HepG2 (cell line): Measurements from ENCODE around the gene GINS2. TPM values are rescaled to one million over a fixed set of nuclear protein-coding genes. Genes with fewer than 3 reads are reported as not detected.

Source experiments
- ARNTL ChIP-seq: sonication (generic); formaldehyde crosslinking; IDR thresholded peaks from 2 replicates; pipeline ENCODE4 v1.4.0; 2020; ENCODE audit warnings: mild to moderate bottlenecking, missing genetic modification reagents
- HNF4A ChIP-seq: sonication (generic); formaldehyde crosslinking; IDR thresholded peaks from 2 replicates; pipeline ENCODE4 v1.4.0; 2020; ENCODE audit warnings: missing genetic modification reagents
- IKZF4 ChIP-seq: sonication (generic); formaldehyde crosslinking; IDR thresholded peaks from 2 replicates; pipeline ENCODE4 v1.5.1; 2020; ENCODE audit warnings: borderline replicate concordance, mild to moderate bottlenecking, low read depth, missing genetic modification reagents; ENCODE audit errors: not compliant biosample characterization
- PAF1 ChIP-seq: IDR thresholded peaks from 2 replicates; pipeline ENCODE4 v1.6.1; 2016; ENCODE audit warnings: missing genetic modification reagents, missing compliant biosample characterization
- PITX1 ChIP-seq: sonication (generic); formaldehyde crosslinking; IDR thresholded peaks from 2 replicates; pipeline ENCODE4 v1.5.1; 2020; ENCODE audit warnings: mild to moderate bottlenecking, missing genetic modification reagents
- POLR2G ChIP-seq: fragments of 200-400 bp; formaldehyde crosslinking; IDR thresholded peaks from 2 replicates; pipeline ENCODE4 v1.6.1; 2018; ENCODE audit warnings: mild to moderate bottlenecking, low read depth, low read length, moderate library complexity
- REPIN1 ChIP-seq: sonication (generic); formaldehyde crosslinking; IDR thresholded peaks from 2 replicates; pipeline ENCODE4 v1.8.0; 2022; ENCODE audit warnings: missing genetic modification reagents, low read depth, mild to moderate bottlenecking, borderline replicate concordance
- SP5 ChIP-seq: IDR thresholded peaks from 2 replicates; pipeline ENCODE4 v1.6.1; 2016; ENCODE audit warnings: low read depth, borderline replicate concordance
- ZEB1 ChIP-seq: IDR thresholded peaks from 2 replicates; pipeline ENCODE4 v1.6.1; 2012; ENCODE audit warnings: mild to moderate bottlenecking, low read depth, inconsistent platforms; ENCODE audit not compliant: insufficient replicate concordance
- ZNF350 ChIP-seq: sonication (generic); formaldehyde crosslinking; IDR thresholded peaks from 2 replicates; pipeline ENCODE4 v1.4.0; 2020; ENCODE audit warnings: mild to moderate bottlenecking, low read depth, missing genetic modification reagents, borderline replicate concordance
- ZNF446 ChIP-seq: sonication (generic); formaldehyde crosslinking; IDR thresholded peaks from 2 replicates; pipeline ENCODE4 v1.5.0; 2020; ENCODE audit warnings: mild to moderate bottlenecking, missing genetic modification reagents
- ZNF577 ChIP-seq: sonication (generic); formaldehyde crosslinking; IDR thresholded peaks from 2 replicates; pipeline ENCODE4 v1.4.0; 2020; ENCODE audit warnings: mild to moderate bottlenecking, low read depth, missing genetic modification reagents, borderline replicate concordance
- ZNF776 ChIP-seq: sonication (generic); formaldehyde crosslinking; IDR thresholded peaks from 2 replicates; pipeline ENCODE4 v1.4.0; 2020; ENCODE audit warnings: mild to moderate bottlenecking, missing genetic modification reagents
- polyA plus RNA-seq, 8 experiments: library from polyadenylated mRNA; depleted of rRNA in 3 of 8; stranded (reverse) in 7 of 8; unstranded in 1 of 8; fragments of >200 nt; fragmentation: Illumina TruSeq in 4 of 8; extraction: Trizol in 4 of 8; gene quantifications; 2 replicates each; pipeline versions ENCODE4 v1.2.1 to v1.2.3, GENCODE V29; 2011 to 2016; ENCODE audit warnings: low read depth in 4 of 8, missing spikeins in 1 of 8, mixed read lengths in 1 of 8; ENCODE audit not compliant: insufficient read depth in 1 of 8
- total RNA-seq, 5 experiments: library from RNA; depleted of rRNA; stranded (reverse); fragments of >200 nt; fragmentation: Illumina TruSeq; extraction: Trizol; gene quantifications; 2 replicates each; pipeline ENCODE4 v1.2.3, GENCODE V29; 2016; ENCODE audit warnings: low read depth in 1 of 5
- TF ChIP-seq, protein P1 (sequence below): IDR thresholded peaks from 2 replicates; pipeline ENCODE4 v1.6.1; 2012; ENCODE audit warnings: low read length, improper control_type of control experiment
- TF ChIP-seq, protein P2 (sequence below): IDR thresholded peaks from 2 replicates; pipeline ENCODE4 v1.6.1; 2016; ENCODE audit warnings: mild to moderate bottlenecking
- TF ChIP-seq, protein P3 (sequence below): sonication (generic); formaldehyde crosslinking; IDR thresholded peaks from 2 replicates; pipeline ENCODE4 v1.4.0; 2020; ENCODE audit warnings: missing genetic modification reagents
- TF ChIP-seq, protein P4 (sequence below): sonication (generic); formaldehyde crosslinking; IDR thresholded peaks from 2 replicates; pipeline ENCODE4; 2020; ENCODE audit warnings: missing genetic modification reagents, mild to moderate bottlenecking, borderline replicate concordance
- TF ChIP-seq, protein P5 (sequence below): IDR thresholded peaks from 2 replicates; pipeline ENCODE4 v1.6.1; 2016; ENCODE audit warnings: missing compliant biosample characterization, missing genetic modification reagents, borderline replicate concordance

The GINS2 gene
- total and polyA plus RNA-seq, 2 of the 13 experiments (the other 11 are each of a cell fraction or from before 2014, with no cell fraction given) = 10.6 to 48.3 TPM

DNA sequence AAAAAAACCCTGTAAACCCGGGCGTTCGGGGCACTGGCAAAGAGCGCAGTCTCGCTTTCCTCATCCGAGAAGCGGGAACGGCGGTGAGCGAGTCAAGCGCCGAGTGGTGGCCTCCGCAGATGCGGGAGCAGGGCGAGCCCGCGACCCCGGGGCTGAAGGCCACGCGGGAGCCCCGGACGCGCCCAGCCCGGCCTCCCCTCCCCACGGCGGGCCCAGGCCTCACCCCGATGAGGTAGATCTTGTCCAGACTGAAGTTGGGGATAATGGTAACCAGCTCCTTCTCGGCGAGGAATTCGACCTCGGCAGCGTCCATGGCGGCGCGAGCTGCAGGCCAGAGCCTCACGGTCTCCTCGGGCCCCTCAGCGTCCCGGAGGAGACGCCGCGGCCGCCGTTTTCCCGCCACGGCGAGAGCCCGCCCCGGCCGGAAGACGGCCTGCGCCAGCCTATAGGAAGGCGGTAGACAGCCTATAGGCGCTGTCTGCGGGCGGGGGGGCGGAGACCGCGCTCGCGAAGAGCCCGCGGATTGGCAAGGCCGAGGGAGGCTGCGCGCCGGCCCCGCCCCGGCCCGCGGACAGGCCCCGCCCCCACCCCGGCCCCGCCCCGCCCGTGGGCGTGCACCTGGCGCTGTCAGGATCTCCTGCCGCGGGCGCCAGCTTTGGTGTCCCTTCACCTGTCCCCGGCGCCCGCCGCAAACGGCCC, at the start of gene GINS2 (continued):
- TF ChIP-seq, protein P1, sequence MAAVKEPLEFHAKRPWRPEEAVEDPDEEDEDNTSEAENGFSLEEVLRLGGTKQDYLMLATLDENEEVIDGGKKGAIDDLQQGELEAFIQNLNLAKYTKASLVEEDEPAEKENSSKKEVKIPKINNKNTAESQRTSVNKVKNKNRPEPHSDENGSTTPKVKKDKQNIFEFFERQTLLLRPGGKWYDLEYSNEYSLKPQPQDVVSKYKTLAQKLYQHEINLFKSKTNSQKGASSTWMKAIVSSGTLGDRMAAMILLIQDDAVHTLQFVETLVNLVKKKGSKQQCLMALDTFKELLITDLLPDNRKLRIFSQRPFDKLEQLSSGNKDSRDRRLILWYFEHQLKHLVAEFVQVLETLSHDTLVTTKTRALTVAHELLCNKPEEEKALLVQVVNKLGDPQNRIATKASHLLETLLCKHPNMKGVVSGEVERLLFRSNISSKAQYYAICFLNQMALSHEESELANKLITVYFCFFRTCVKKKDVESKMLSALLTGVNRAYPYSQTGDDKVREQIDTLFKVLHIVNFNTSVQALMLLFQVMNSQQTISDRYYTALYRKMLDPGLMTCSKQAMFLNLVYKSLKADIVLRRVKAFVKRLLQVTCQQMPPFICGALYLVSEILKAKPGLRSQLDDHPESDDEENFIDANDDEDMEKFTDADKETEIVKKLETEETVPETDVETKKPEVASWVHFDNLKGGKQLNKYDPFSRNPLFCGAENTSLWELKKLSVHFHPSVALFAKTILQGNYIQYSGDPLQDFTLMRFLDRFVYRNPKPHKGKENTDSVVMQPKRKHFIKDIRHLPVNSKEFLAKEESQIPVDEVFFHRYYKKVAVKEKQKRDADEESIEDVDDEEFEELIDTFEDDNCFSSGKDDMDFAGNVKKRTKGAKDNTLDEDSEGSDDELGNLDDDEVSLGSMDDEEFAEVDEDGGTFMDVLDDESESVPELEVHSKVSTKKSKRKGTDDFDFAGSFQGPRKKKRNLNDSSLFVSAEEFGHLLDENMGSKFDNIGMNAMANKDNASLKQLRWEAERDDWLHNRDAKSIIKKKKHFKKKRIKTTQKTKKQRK = no peak
- no peak for TF ChIP-seq HNF4A (CRISPR knock-in tag)
- TF ChIP-seq REPIN1 (CRISPR knock-in tag) = no peak
- TF ChIP-seq, protein P2, sequence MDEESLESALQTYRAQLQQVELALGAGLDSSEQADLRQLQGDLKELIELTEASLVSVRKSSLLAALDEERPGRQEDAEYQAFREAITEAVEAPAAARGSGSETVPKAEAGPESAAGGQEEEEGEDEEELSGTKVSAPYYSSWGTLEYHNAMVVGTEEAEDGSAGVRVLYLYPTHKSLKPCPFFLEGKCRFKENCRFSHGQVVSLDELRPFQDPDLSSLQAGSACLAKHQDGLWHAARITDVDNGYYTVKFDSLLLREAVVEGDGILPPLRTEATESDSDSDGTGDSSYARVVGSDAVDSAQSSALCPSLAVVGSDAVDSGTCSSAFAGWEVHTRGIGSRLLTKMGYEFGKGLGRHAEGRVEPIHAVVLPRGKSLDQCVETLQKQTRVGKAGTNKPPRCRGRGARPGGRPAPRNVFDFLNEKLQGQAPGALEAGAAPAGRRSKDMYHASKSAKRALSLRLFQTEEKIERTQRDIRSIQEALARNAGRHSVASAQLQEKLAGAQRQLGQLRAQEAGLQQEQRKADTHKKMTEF (CRISPR knock-in tag) = peak; percentile 76
- no peak for TF ChIP-seq ZNF350 (CRISPR knock-in tag)
- TF ChIP-seq ZNF446 = peak; percentile 83; the same call in 1 of the 2 replicates
- TF ChIP-seq, protein P3, sequence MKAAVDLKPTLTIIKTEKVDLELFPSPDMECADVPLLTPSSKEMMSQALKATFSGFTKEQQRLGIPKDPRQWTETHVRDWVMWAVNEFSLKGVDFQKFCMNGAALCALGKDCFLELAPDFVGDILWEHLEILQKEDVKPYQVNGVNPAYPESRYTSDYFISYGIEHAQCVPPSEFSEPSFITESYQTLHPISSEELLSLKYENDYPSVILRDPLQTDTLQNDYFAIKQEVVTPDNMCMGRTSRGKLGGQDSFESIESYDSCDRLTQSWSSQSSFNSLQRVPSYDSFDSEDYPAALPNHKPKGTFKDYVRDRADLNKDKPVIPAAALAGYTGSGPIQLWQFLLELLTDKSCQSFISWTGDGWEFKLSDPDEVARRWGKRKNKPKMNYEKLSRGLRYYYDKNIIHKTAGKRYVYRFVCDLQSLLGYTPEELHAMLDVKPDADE (CRISPR knock-in tag) = 0 out of 2 replicates have a peak, but pooled peaks have one; percentile 51
- TF ChIP-seq ARNTL (CRISPR knock-in tag) = peak; percentile 42; the same call in 1 of the 2 replicates
- TF ChIP-seq PITX1 (CRISPR knock-in tag) = peak; percentile 23; the same call in 1 of the 2 replicates
- TF ChIP-seq ZNF577 (CRISPR knock-in tag) = no peak
- no peak for TF ChIP-seq PAF1 (CRISPR knock-in tag)
- peak; percentile 92 for TF ChIP-seq ZNF776
- peak; percentile 79; the same call in 1 of the 2 replicates for TF ChIP-seq SP5
- TF ChIP-seq ZEB1 = no peak
- no peak for TF ChIP-seq IKZF4 (CRISPR knock-in tag)
- peak; percentile 69 for TF ChIP-seq POLR2G
- TF ChIP-seq, protein P4, sequence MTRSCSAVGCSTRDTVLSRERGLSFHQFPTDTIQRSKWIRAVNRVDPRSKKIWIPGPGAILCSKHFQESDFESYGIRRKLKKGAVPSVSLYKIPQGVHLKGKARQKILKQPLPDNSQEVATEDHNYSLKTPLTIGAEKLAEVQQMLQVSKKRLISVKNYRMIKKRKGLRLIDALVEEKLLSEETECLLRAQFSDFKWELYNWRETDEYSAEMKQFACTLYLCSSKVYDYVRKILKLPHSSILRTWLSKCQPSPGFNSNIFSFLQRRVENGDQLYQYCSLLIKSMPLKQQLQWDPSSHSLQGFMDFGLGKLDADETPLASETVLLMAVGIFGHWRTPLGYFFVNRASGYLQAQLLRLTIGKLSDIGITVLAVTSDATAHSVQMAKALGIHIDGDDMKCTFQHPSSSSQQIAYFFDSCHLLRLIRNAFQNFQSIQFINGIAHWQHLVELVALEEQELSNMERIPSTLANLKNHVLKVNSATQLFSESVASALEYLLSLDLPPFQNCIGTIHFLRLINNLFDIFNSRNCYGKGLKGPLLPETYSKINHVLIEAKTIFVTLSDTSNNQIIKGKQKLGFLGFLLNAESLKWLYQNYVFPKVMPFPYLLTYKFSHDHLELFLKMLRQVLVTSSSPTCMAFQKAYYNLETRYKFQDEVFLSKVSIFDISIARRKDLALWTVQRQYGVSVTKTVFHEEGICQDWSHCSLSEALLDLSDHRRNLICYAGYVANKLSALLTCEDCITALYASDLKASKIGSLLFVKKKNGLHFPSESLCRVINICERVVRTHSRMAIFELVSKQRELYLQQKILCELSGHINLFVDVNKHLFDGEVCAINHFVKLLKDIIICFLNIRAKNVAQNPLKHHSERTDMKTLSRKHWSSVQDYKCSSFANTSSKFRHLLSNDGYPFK (CRISPR knock-in tag) = peak; percentile 54; the same call in 1 of the 2 replicates
- TF ChIP-seq, protein P5, sequence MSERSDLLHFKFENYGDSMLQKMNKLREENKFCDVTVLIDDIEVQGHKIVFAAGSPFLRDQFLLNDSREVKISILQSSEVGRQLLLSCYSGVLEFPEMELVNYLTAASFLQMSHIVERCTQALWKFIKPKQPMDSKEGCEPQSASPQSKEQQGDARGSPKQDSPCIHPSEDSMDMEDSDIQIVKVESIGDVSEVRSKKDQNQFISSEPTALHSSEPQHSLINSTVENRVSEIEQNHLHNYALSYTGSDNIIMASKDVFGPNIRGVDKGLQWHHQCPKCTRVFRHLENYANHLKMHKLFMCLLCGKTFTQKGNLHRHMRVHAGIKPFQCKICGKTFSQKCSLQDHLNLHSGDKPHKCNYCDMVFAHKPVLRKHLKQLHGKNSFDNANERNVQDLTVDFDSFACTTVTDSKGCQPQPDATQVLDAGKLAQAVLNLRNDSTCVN (CRISPR knock-in tag) = no peak
